Measurements from ENCODE around the gene NMU.
"Not testable (repeated sequence)": the region's sequence is repeated elsewhere in the genome, so short reads cannot be mapped to it uniquely, and the experiment has no call there.

Gene NMU

GRCh38 chr4:55553441-55554201 is 82.5 kb downstream of the NMU start:
- no peak for DNase-seq

- not testable (repeated sequence) for DNase-seq
Measured at GRCh38 chr4:55551964-55552363, 84.1 kb downstream of the NMU start.

- DNase-seq = no peak
Measured at GRCh38 chr4:55549888-55550287, 86.2 kb downstream of the NMU start.

GRCh38 chr4:55547918-55548317 is 88.2 kb downstream of the NMU start:
- DNase-seq = no peak

- DNase-seq = no peak
Measured at GRCh38 chr4:55547466-55547770, 88.7 kb downstream of the NMU start.

GRCh38 chr4:55546756-55547465 is 89.2 kb downstream of the NMU start, which contains the start of gene CLOCK:
Gene CLOCK, minus strand, starts transcription at chr4:55546909. Its CDS starts 64,124 bp downstream, at chr4:55482785.
- DNase-seq = peak; percentile 87

- DNase-seq = no peak
Measured at GRCh38 chr4:55546506-55546755, 89.7 kb downstream of the NMU start.

- peak; percentile 65 for DNase-seq
Measured at GRCh38 chr4:55545641-55546505, 90.2 kb downstream of the NMU start.

All from activated CD4-positive, CD25-positive, alpha-beta regulatory T cell treated with anti-CD3 and anti-CD28 coated beads, Interleukin-2, amount 50 U/mL, for 72 hours (primary cell).